Nephron progenitor cell (in vitro differentiated cells): Measurements from ENCODE around the gene MLC1.

Experiments
- DNase-seq: peaks from one replicate; pipeline ENCODE4 v3.0.0; 2021
- H3K27ac Mint-ChIP-seq: 2 replicates; pipeline ENCODE4 v1.8.0; 2021; ENCODE audit warnings: mild to moderate bottlenecking, moderate library complexity, mixed read lengths
- H3K27me3 Mint-ChIP-seq: 2 replicates; pipeline ENCODE4 v1.8.0; 2021; ENCODE audit warnings: mild to moderate bottlenecking, low read depth, mixed read lengths; ENCODE audit not compliant: poor library complexity
- H3K36me3 Mint-ChIP-seq: 2 replicates; pipeline ENCODE4 v1.8.0; 2021; ENCODE audit warnings: low read depth, mixed read lengths
- H3K4me1 Mint-ChIP-seq: 2 replicates; pipeline ENCODE4 v1.8.0; 2021; ENCODE audit warnings: mixed read lengths
- H3K4me3 Mint-ChIP-seq: 2 replicates; pipeline ENCODE4 v1.8.0; 2021; ENCODE audit warnings: mild to moderate bottlenecking, moderate library complexity, mixed read lengths
- H3K9me3 Mint-ChIP-seq: 2 replicates; pipeline ENCODE4 v1.8.0; 2021; ENCODE audit warnings: mild to moderate bottlenecking, moderate library complexity, mixed read lengths
- CTCF ChIP-seq: fragments of 200-600 bp; sonication (generic); IDR thresholded peaks from 2 replicates; pipeline ENCODE4 v1.5.0; 2021; ENCODE audit warnings: antibody characterized with exemption

Gene MLC1

DNA sequence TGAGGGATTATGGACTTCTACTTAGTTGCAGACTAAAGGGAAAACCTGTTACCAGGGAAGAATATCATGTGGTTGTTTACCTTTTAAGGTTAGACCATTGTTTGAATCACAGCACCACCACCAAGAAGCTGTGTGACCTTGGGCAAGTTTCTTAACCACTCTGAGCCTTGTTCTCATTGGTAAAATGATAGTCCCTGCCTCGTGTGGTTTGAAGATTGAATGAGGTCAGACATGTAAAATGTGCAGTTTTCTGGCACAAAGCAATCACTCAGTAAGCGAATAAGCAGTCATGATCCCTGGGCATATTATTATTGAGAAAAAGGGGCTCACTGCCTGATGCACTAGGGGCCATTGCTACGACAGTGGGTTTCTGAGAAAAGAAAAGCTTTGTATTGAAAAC, 32.9 kb upstream of the MLC1 start:
- Mint-ChIP-seq H3K4me1 (peaks cover 31% of the 10 kb centered on the region), H3K27ac (no peak overlapping the region), H3K4me3 (no peak overlapping the region), H3K9me3 (peaks cover 28% of the 10 kb centered on the region), H3K36me3 (no peaks in the 10 kb centered on the region), H3K27me3 (peaks cover 7% of the 10 kb centered on the region)
- no peak for TF ChIP-seq CTCF
- DNase-seq = no peak

- Mint-ChIP-seq H3K4me1 (peaks cover 38% of the 10 kb centered on the region), H3K4me3 (no peak overlapping the region), H3K27me3 (peaks cover 11% of the 10 kb centered on the region), H3K9me3 (peaks cover 19% of the 10 kb centered on the region), H3K36me3 (no peaks in the 10 kb centered on the region), H3K27ac (no peak overlapping the region)
- no peak for DNase-seq
- TF ChIP-seq CTCF = no peak
These were observed 32.0 kb upstream of the MLC1 start for GRCh38 chr22:50117168-50117762.

DNA sequence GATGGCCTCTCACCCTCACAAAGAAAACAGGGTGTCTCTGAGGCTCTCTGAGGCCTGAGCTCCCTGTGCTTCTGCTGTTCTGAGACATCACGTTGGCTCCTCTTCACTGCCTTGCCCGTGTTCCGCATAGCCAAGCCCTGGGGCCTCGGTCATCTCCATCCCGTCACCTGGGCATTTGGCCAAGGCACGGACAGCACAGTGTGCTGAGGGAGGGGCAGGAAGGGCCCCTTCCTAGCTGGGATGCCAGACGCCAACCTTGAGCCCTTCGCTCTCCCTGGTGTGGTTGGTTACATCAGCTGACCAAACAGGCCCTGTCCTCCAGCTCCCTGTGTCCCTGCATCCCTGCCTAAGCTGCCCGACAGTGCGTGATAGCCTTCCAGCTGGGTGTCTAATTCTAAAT, 30.5 kb upstream of the MLC1 start:
- no peak for DNase-seq

GRCh38 chr22:50114221-50115021, 29.2 kb upstream of the MLC1 start:
- Mint-ChIP-seq H3K4me3 (no peak overlapping the region), H3K4me1 (peaks cover 36% of the 10 kb centered on the region), H3K9me3 (no peaks in the 10 kb centered on the region), H3K27me3 (peaks cover 11% of the 10 kb centered on the region), H3K36me3 (no peaks in the 10 kb centered on the region), H3K27ac (no peak overlapping the region)
- no peak for DNase-seq
- no peak for TF ChIP-seq CTCF

More for the DNA sequence above, 30.5 kb upstream of the MLC1 start:
- Mint-ChIP-seq H3K9me3 (peaks cover 5% of the 10 kb centered on the region), H3K36me3 (no peaks in the 10 kb centered on the region), H3K4me1 (peaks cover 42% of the 10 kb centered on the region), H3K27me3 (peaks cover 11% of the 10 kb centered on the region), H3K27ac (no peak overlapping the region), H3K4me3 (no peak overlapping the region)
- TF ChIP-seq CTCF = no peak

- Mint-ChIP-seq H3K4me1 (peaks cover 20% of the 10 kb centered on the region), H3K27me3 (peaks cover 10% of the 10 kb centered on the region), H3K27ac (peak overlapping the region; percentile 65), H3K4me3 (no peak overlapping the region), H3K36me3 (no peaks in the 10 kb centered on the region), H3K9me3 (no peaks in the 10 kb centered on the region)
- no peak for TF ChIP-seq CTCF
- DNase-seq = no peak
These were observed 27.2 kb upstream of the MLC1 start for GRCh38 chr22:50112151-50113118.
